Tibial artery (tissue), 4 donors: ENCODE results near the gene C19orf73.
A peak's percentile ranks its signal among the peaks of the same experiment; 100 is the strongest.

Experiments used
- DNase-seq, 2 donors: peaks; one replicate each; pipeline ENCODE4 v3.0.0-alpha.2; 2019
- H3K27ac ChIP-seq, 2 donors: fragments of 200-600 bp; sonication (generic) in 1 of 2; 1 replicate in 1 of 2; 2 replicates in 1 of 2; pipeline ENCODE4 v1.5.1; 2018 to 2019; ENCODE audit warnings: mild to moderate bottlenecking in 1 of 2
- H3K27me3 ChIP-seq, 2 donors: fragments of 200-600 bp; sonication (generic) in 1 of 2; one replicate each; pipeline versions ENCODE4 v1.5.1 to v1.6.0; 2016 to 2019
- H3K36me3 ChIP-seq, 3 donors: fragments of 200-600 bp; sonication (generic) in 2 of 3; one replicate each; pipeline ENCODE4 v1.5.1; 2016 to 2019; ENCODE audit warnings: mild to moderate bottlenecking in 2 of 3
- H3K4me1 ChIP-seq, 4 donors: fragments of 200-600 bp; sonication (generic) in 2 of 4; 1 replicate in 3 of 4; 2 replicates in 1 of 4; pipeline ENCODE4 v1.5.1; 2016 to 2019
- H3K4me3 ChIP-seq, 2 donors: fragments of 200-600 bp; sonication (generic) in 1 of 2; 1 replicate in 1 of 2; 2 replicates in 1 of 2; pipeline ENCODE4 v1.5.1; 2018 to 2019; ENCODE audit warnings: mild to moderate bottlenecking in 2 of 2
- H3K9me3 ChIP-seq, 3 donors: fragments of 200-600 bp; sonication (generic) in 1 of 3; one replicate each; pipeline ENCODE4 v1.5.1; 2016 to 2019
- intact Hi-C: fragments of 100-400 bp; cut with DNase I; formaldehyde crosslinking; loops from one replicate; pipeline ENCODE4 v1.15.0; 2023; ENCODE audit warnings: low total_unique reads
- TF ChIP-seq, protein P1 (sequence below), 2 experiments: fragments of 200-600 bp in 1 of 2; fragments of 450-650 bp in 1 of 2; IDR thresholded peaks; one replicate each; pipeline ENCODE4 v1.5.1; 2017 to 2019; ENCODE audit warnings: antibody characterized with exemption in 2 of 2, mild to moderate bottlenecking in 1 of 2, moderate library complexity in 1 of 2

Gene C19orf73

DNA sequence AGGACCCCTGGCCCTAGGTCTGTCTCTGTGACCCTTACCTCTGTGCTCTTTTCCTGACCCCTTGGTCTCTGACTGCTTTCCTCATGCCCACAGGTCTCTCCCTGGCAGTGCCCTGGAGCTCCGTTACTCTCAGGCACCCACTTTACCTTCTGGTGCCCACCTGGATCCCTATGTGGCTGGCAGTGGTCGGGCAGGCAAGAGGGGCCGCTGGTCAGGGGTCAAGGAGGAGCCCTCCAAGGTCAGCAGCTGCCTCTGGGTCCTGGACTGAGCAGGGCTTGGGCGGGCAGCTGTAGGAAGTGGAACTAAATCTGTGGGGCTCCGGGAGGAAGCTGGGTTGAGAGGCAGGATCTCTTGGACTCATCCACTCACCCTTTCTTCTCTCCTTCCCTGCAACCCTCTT is 16.7 kb upstream of the C19orf73 start:
- peaks cover 0 to 39% of the 10 kb centered on the region in 2 donors for H3K27me3 ChIP-seq
- H3K4me3 ChIP-seq, result no peak overlapping the region
- TF ChIP-seq, protein P1, sequence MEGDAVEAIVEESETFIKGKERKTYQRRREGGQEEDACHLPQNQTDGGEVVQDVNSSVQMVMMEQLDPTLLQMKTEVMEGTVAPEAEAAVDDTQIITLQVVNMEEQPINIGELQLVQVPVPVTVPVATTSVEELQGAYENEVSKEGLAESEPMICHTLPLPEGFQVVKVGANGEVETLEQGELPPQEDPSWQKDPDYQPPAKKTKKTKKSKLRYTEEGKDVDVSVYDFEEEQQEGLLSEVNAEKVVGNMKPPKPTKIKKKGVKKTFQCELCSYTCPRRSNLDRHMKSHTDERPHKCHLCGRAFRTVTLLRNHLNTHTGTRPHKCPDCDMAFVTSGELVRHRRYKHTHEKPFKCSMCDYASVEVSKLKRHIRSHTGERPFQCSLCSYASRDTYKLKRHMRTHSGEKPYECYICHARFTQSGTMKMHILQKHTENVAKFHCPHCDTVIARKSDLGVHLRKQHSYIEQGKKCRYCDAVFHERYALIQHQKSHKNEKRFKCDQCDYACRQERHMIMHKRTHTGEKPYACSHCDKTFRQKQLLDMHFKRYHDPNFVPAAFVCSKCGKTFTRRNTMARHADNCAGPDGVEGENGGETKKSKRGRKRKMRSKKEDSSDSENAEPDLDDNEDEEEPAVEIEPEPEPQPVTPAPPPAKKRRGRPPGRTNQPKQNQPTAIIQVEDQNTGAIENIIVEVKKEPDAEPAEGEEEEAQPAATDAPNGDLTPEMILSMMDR (IDR thresholded peaks at IDR 0.05), result no peak
- H3K27ac ChIP-seq, result no peak overlapping the region
- no peaks in the 10 kb centered on the region for H3K9me3 ChIP-seq
- DNase-seq, result no peak
- no peaks in the 10 kb centered on the region for H3K36me3 ChIP-seq
- intact Hi-C loops, result no loop called here
- H3K4me1 ChIP-seq, result peaks cover 0 to 15% (median 6%) of the 10 kb centered on the region in 4 donors

DNA sequence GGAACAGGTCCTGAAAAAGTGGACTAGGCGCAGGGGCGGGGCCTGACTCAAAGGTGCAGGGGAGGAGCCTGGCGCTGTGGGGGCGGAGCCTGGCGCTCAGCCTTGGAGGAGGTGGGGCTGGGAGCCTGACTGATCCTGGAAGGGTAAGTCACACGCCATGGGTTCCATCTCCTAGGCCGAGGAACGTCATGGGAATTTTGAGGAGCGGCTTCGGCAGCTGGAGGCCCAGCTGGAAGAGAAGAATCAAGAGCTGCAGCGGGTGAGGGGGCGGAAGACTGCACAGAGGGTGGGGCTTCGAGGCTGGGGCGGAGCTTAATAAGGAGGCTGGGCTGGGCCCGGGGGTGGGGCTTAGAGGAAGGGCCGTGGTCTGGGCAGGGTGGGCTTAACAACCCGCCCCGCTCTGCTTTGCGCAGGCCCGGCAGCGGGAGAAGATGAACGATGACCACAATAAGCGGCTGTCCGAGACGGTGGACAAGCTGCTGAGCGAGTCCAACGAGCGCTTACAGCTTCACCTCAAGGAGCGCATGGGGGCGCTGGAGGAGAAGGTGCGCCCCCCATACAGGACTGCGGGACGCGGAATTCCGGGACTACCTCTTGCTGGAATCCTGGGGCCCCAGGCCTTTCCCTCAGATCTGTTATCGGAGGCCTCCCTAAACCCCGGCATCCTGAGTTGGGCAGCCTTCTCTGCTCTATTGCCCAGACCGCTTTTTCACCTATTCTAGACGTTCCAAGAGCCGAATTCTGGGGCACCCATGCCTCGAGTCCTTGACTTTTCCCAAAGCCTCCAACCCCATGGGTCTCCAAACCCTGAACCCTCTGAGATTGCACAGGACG is 14.9 kb upstream of the C19orf73 start:
- no peak overlapping the region for H3K27ac ChIP-seq
- H3K4me3 ChIP-seq, result peak overlapping the region; percentile 6 to 11
- TF ChIP-seq, protein P1 (IDR thresholded peaks at IDR 0.05), result no peak

DNA sequence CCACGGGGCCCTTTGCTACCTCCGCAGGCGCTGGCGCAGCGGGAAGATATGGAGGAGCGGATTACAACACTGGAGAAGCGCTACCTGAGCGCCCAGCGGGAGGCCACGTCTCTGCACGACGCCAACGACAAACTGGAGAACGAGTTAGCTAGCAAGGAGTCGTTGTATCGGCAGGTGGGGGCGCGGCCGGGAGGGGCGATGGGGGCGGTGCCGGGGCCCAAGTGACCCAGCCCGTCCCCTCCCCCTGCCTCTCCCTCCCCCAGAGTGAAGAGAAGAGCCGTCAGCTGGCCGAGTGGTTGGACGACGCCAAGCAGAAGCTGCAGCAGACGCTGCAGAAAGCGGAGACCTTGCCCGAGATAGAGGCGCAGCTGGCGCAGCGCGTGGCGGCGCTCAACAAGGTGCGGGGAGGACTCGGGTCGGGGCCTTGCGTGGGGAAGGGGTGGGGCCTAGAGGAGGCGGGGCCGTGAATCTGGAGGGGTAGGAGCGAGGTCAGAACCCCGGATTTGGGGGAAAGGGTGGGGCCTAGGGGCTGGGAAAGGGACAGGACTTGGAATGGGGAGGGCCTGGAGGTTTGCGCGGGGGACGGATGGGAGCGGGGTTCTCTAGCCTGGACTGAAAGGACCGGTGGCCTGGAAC is 14.1 kb upstream of the C19orf73 start:
- Histone ChIP-seq H3K4me3 (peak overlapping the region; percentile 6 to 11), H3K27ac (no peak overlapping the region), H3K9me3 (no peaks in the 10 kb centered on the region), H3K27me3 (peaks cover 0 to 39% of the 10 kb centered on the region in 2 donors), H3K36me3 (no peaks in the 10 kb centered on the region), H3K4me1 (peaks cover 0 to 27% (median 15%) of the 10 kb centered on the region in 4 donors)
- TF ChIP-seq, protein P1 (IDR thresholded peaks at IDR 0.05), result no peak
- intact Hi-C loops, result no loop called here
- DNase-seq, result no peak

More for the DNA sequence above, 14.9 kb upstream of the C19orf73 start:
- Histone ChIP-seq H3K27me3 (peaks cover 0 to 39% of the 10 kb centered on the region in 2 donors), H3K4me1 (peaks cover 0 to 20% (median 8%) of the 10 kb centered on the region in 4 donors), H3K36me3 (no peaks in the 10 kb centered on the region), H3K9me3 (no peaks in the 10 kb centered on the region)
- intact Hi-C loops, result no loop called here
- no peak for DNase-seq

DNA sequence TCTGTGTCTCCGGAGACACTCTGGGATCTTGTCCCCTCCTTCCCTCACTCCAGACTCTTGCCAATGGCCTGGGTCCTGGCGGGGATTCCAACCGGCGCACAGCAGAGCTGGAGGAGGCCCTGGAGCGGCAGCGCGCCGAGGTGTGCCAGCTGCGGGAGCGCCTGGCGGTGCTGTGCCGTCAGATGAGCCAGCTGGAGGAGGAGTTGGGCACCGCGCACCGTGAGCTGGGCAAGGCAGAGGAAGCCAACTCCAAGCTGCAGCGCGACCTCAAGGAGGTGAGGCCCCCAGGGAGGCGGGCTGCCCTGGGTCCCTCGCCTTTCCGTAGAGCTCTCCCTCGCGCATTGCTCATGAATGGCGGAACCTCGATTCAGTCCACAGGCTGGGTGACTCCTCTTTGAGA is 11.4 kb upstream of the C19orf73 start:
- TF ChIP-seq, protein P1 (IDR thresholded peaks at IDR 0.05), result no peak
- Histone ChIP-seq H3K9me3 (no peaks in the 10 kb centered on the region), H3K4me3 (no peak overlapping the region), H3K36me3 (no peaks in the 10 kb centered on the region), H3K27me3 (peaks cover 0 to 24% of the 10 kb centered on the region in 2 donors), H3K27ac (no peak overlapping the region), H3K4me1 (peaks cover 0 to 34% (median 19%) of the 10 kb centered on the region in 4 donors)
- intact Hi-C loops, result no loop called here
- no peak for DNase-seq

DNA sequence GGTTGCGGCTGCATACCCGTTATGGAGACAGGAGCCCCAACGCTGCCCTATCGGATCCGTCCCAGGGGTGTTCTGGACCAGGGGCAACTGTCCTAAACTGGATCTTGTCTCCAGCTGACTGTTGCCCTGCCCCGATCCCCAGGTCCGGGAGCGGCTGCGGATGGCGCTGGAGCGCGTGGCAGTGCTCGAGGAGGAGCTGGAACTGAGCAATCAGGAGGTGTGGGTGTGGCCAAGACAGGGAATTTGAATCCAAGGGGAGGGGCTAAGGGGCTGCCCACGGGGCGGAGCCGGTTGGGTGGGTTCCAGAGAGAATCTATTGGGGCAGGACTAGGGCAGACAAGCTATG is 10.3 kb upstream of the C19orf73 start:
- H3K9me3 ChIP-seq, result no peaks in the 10 kb centered on the region
- no peaks in the 10 kb centered on the region for H3K36me3 ChIP-seq
- DNase-seq, result no peak
- no peak overlapping the region for H3K27ac ChIP-seq
- intact Hi-C loops, result no loop called here
- H3K4me1 ChIP-seq, result peaks cover 0 to 34% (median 17%) of the 10 kb centered on the region in 4 donors
- H3K27me3 ChIP-seq, result peaks cover 0 to 12% of the 10 kb centered on the region in 2 donors
- no peak overlapping the region for H3K4me3 ChIP-seq
- TF ChIP-seq, protein P1 (IDR thresholded peaks at IDR 0.05), result no peak
